ENCODE results near the gene TMEM263.

DNA sequence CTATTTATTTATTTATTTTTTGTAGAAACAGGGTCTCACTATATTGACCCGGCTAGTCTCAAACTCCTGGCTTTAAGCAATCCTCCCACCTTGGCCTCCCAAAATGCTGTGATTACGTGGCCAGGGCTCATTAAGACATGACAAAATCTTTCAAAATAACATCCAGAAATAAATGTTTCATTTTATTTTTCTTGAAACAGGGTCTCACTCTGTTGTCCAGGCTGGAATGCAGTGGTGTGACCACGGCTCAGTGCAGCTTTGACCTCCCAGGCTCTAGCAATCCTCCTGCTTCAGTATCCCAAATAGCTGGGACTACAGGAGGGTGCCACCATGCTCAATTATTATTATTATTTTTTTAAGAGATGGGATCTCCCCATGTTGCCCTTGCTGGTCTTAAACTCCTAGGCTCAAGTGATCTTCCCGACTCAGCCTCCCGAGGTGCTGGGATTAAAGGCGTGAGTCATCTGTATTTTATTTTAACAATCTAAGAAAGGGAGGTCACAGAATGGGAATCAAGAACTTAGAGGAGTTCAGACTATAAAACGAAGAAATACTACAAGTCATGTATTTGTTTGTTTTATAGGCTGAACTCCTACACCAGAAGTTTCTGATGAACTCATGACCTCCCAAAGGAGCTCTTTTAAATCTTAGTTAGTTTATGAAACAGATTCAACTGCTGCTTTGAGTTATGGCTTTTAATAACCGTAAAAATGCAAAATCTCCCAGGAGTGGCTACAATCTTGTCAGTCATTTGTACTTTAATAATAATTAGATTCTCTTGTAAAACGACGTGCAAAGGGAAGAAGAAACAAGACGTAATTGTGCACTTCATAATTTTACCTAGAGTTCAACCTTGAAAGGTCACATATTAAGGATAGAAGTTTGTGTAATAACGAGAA is 2.1 kb upstream of the TMEM263 start:
- TF ChIP-seq, protein P1, sequence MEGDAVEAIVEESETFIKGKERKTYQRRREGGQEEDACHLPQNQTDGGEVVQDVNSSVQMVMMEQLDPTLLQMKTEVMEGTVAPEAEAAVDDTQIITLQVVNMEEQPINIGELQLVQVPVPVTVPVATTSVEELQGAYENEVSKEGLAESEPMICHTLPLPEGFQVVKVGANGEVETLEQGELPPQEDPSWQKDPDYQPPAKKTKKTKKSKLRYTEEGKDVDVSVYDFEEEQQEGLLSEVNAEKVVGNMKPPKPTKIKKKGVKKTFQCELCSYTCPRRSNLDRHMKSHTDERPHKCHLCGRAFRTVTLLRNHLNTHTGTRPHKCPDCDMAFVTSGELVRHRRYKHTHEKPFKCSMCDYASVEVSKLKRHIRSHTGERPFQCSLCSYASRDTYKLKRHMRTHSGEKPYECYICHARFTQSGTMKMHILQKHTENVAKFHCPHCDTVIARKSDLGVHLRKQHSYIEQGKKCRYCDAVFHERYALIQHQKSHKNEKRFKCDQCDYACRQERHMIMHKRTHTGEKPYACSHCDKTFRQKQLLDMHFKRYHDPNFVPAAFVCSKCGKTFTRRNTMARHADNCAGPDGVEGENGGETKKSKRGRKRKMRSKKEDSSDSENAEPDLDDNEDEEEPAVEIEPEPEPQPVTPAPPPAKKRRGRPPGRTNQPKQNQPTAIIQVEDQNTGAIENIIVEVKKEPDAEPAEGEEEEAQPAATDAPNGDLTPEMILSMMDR (IDR thresholded peaks at IDR 0.05) = no peak
- TF ChIP-seq POLR2A (IDR thresholded peaks at IDR 0.05) = no peak

Data from tibial nerve (tissue), 3 donors.